ENCODE results near the gene POU6F1.
A peak's percentile ranks its signal among the peaks of the same experiment; 100 is the strongest.

The POU6F1 gene

DNA sequence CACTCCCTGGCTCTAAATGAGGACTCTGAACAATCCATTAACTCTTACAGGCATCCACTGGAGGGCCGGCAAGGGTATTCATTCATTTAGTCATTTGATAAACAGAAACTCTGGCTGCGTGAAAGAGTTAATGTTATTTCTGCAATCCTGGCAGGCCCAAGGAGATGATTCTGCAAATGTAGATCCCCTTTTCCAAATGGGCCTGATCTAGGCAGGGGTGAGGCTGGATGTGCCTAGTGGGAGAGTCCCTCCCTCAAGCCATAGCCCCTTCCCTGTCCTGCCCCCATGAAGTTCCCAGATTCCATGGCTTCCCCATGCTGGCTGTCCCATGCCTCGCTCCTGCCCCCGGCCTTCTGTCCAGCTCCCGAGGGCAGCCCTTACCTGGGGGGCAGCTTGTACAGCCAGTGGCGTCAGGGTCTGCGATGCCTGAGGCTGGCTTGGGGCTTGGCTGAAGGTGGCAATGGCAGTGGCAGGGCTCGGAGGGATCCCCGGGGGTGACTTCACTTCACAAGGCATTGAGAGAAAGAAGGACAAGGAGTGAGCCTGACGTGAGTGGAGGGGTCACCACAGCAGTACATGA is 18.4 kb downstream of the POU6F1 start:
- no peak for DNase-seq (ENCODE audit: low read depth)
- no peak overlapping the region for H3K4me3 ChIP-seq (ENCODE audit: low read depth, low read length)

DNA sequence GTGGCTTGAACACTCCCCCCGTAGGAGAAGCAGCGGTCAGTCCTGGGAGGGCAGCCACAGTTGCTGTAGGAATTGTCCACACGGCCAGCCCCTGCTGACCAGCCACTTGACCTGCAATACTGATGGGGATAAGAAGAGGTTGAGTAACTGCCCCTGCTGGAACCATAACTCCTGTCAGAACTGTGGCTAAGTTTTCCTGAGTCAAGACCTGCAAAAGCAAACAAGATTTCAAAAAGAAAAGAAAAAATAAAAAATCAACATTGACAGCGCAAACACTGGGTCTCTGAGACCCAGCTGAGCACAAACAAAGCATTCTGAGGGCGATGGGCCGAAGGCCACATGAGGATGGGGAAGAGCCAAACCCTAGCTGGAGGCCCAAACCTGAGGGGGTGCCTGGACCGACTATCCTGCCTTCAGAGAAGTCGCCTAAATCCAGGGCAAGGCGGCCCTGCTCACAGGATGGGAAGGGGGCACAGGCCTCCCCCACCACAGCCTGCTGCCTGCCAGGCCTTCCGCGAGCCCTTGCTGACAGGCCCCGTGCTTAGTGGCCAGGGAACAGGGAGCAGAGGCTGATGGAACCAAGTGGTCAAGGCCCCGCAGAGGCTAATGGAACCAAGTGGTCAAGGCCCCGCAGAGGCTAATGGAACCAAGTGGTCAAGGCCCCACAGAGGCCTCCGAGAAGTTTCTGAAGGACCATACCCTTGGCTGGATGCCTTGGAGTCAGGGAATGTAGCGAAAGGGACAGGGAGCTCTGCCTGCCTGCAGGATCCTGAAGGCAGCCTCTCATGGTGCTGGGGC is 19.1 kb downstream of the POU6F1 start:
- no peak overlapping the region for H3K4me3 ChIP-seq (ENCODE audit: low read depth, low read length)
- no peak for DNase-seq (ENCODE audit: low read depth)

DNA sequence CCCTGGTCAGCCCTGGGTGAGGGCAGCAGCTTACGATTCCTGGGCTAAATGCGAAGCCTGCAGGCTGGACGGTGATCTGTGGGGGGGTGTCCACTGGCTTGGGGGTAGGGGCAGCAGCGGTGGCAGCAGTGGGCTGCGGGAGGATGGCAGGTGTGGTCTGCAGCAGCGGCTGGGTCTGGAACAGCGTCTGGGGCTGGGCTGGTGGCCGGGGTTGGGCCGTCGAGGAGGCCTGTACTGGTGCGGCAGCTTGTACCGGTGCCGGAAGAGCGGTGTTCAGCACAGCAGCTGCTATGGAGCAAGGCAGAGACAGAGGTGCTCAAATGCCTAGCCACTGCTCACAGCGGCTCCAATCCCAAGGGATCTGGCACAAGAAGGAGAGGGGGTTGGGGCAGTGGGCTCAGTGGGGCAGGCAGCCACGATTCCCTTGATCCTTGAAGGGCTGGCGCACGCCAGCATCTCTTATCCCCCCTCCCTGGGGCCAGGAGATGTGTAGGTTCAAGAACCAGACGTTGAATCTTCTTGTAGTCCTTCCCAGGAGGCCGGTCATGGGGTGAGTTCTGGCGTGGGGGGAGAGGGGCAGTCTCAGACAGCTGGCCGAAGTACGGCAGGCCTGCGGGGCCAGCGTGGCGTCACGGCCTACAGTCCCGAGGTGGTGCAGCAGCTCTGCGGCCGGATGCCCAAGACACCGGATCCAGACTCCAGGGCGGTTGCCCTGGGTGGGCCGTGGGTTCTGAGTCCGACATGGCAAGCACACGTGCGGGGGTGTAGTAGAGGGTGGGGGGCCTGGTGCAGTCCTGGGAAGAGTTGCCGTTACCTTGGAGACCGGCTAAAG is 19.9 kb downstream of the POU6F1 start:
- no peak overlapping the region for H3K4me3 ChIP-seq (ENCODE audit: low read depth, low read length)
- DNase-seq (ENCODE audit: low read depth), result no peak

DNA sequence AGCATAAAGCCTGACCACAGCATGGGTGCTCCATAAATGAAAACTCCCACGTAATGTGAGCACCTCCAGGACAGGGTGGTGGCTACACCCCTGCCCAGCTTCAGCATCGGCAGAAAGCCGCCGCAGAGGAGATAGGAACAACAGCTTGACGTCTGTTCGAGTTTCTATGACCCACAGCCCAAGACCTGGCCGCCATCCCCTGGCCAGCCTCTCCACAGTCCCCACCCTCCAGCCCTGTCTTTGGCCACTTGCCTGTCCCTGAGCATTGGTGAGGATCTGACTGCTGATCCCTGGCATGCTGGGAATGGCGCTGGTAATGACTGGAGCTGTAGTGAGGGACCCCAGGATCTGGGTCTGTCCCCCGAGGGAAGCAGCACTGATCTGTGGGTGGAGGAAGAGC is 21.3 kb downstream of the POU6F1 start:
- DNase-seq (ENCODE audit: low read depth), result no peak
- H3K4me3 ChIP-seq (ENCODE audit: low read depth, low read length), result no peak overlapping the region

DNA sequence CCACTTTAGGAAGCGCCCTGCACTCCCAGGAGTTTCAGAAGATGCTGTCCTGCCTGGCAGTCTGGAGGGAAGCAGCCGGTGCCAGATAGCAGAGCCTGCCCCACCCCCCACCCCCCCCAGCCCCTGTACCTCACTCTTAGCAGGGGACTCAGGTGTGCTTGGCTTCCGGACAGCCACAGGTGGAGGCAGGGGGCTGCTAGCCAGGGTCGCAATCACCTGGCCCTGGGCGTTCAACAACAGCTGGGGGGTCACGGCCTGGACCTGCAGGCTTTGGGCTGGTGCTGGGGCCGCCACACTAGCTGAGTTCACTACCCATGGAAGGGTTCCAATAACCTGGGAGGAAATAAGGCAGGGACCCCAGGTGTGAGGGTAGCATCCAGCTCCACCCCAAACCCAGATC is 22.0 kb downstream of the POU6F1 start:
- no peak for DNase-seq (ENCODE audit: low read depth)
- no peak overlapping the region for H3K4me3 ChIP-seq (ENCODE audit: low read depth, low read length)

DNA sequence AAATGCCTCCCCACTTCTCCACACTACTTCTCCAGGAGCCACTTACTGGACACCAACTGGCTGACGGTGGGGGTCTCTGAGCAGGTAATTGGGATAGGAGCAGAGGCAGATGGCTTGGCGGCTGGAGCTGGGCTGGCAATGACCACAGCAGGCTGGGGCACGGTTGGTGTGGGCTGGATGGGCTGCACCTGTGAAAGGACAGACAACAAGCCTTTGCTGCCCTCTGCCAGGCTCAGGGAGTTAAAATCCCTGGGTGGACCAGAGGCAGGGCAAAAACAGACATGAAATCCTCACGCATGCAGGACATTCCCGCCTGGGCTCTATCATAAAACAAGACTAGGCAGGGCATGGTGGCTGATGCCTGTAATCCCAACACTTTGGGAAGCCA is 25.6 kb downstream of the POU6F1 start:
- no peak for DNase-seq (ENCODE audit: low read depth)

DNA sequence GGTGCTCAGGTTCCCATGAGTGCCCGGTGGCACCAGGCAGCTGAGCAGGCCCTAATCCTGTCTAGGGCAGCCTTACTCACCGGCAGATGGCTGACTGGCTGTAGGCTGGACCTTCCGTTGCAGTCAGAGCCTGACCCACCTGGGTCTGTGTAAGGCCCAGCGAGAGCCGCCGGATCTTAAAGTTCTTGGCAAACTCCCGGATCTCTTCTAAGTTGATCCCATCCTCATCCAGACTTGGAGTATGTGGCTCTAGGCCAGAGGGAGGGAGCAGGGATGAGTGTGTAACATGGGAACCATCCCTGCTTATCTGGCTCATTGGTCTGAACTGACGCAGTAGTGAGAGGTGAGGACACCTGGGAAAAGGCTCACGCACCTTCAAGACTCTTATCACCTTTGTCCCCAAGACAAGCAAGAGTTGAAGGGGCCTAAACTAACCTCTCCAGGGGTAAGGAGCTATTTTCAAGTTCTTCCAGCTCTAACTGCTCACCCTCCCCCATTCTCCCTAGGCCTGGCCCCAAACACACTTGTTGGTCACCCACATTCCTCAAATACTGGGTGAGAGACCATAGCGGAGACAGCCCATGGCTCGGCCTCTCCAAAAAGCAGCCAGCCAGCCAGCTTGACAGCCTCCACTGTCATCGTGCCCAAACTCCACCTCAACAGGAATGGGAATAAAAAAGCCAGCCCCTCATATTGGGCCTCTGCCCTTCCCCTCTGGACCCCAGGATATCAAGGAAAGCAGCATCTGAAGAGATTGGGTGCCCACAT is 26.2 kb downstream of the POU6F1 start:
- no peak overlapping the region for H3K4me3 ChIP-seq (ENCODE audit: low read depth, low read length)
- DNase-seq (ENCODE audit: low read depth), result no peak

More for the DNA sequence above, 25.6 kb downstream of the POU6F1 start:
- no peak overlapping the region for H3K4me3 ChIP-seq (ENCODE audit: low read depth, low read length)

DNA sequence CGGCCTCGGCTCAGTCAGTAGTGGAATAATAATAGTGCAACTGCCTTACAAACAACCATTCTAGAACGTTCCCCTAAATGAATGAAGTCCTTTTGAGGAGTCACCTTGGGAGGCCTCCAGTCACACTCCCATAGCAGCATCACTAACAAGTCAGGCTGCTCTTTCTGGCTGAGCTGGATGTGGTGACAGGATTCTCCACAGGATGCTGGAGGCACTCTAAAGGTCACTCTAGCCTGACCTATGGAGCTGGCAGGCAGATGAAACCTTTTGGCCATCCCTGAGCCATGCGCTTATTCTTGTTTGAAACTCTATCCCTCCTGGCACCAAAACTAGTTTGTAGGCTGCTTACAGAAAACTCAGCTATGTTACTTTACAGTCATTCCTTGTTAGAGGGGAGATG is 27.0 kb downstream of the POU6F1 start:
- no peak for DNase-seq (ENCODE audit: low read depth)
- no peak overlapping the region for H3K4me3 ChIP-seq (ENCODE audit: low read depth, low read length)

DNA sequence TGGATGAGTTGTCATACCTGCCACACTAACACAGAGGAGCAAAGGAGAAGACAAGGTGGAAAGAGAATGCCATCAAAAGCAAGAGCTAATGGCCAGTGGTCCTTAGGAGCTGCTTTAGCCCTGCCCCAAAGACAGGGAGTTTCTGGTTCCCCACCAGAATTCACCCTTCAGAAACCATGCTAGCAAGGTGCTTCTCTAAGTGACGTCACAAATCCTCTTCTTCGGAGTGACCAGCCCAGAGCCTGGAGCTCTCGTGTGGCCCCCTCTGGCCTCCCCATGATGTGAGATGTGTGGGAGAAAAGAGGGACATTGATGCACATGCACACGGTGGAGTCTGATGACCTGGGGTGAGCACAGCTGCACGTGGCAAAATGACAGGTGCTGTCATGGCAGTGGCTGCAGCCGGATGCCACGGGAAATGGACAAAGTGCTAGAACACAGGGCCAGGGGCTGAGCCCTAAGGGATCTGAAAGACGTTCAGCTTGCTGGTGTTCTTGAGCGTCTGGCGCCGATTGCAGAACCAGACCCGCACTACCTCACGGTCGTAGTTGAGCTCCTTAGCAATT is 28.0 kb downstream of the POU6F1 start:
- DNase-seq (ENCODE audit: low read depth), result no peak
- H3K4me3 ChIP-seq (ENCODE audit: low read depth, low read length), result no peak overlapping the region

DNA sequence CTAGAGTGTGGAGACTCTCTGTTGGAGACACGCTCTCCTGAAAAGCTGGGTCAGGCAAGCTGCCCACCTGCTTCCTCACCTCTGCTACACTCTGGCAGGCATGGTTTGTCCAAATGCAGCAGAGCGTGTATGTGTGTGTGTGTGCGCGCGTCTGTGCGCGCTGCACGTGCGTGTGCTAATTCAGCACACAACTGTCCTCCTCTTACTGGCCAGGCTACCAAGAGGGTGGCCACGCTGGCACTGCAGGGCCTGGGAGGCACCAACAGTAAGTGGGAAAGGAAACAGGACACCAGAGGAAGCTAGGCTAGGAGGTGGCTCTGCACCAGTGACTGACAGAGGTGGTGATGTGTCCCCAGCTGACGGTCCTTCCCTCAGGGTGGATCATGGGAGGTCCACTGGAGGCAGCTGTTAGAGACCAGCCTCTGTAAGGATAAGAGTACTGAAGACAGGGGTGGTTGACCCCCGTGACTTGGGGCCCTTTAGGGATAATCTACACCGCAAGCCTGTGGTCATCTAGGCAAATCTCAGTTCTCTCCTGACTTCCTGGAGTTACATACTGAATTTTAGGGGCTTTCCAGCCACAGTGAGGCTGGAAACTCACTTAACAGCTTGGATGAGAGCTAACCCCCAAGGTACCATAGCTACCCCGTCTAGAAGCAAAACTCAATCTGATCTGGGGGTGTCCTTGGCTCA is 29.4 kb downstream of the POU6F1 start:
- no peak for DNase-seq (ENCODE audit: low read depth)
- H3K4me3 ChIP-seq (ENCODE audit: low read depth, low read length), result no peak overlapping the region

DNA sequence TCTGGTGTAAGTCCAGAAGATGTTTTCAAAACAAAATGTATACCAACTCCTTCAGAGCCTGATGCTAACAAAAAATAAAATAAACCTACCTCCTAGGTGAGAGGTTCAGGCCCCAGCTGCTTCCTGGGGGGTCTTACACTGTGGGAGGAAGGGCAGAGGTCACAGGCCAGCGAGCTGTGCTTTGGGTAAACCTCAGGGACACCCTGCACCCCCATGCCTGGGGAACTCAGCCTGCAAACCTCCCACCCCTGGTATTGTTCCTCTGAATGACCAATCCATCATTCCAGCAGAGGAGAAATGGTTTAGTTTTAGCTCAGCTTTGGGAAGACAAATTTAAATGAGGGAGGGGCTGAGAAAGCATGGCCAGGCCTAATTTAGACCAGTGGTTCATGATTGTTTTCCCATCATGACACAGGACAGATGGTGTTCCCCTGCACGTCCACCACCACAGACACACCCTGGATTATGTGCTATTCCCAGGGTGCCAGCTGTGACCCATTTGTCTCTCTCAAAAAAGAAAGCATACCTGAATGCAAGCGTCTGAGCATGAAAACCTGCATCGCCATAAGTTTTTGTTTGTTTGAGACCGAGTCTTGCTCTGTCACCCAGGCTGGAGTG is 30.4 kb downstream of the POU6F1 start:
- DNase-seq (ENCODE audit: low read depth), result no peak

DNA sequence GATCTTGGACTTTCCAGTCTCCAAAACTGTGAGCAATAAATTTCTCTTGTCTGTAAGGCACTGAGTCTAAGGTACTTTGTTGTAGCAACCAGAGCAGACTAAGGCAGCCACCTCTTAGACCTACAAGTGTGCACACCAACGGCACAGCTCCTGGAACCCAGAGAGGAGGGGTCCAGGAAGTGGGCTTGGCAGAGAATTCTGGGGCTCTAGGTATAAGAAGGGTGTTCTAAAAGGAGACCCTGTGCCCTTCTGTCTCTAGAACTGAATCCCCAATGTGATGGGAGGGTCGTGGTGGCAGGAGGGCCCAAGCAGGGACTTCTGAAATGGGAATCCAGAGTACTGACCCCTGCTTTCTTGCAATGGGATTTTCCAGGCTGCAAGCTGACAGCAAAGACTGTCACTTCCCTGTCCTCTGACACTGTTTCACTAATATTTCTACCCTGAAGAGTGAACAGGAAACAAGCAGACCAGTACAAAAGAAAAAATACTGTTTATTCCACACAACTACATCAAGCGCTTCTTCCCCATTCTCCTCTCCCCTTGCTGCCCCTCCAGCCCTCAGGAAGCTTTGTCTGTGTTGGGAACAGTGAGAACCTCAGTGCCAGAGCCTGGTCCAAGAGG is 31.3 kb downstream of the POU6F1 start:
- no peak for DNase-seq (ENCODE audit: low read depth)
- no peak overlapping the region for H3K4me3 ChIP-seq (ENCODE audit: low read depth, low read length)

More for the DNA sequence above, 30.4 kb downstream of the POU6F1 start:
- no peak overlapping the region for H3K4me3 ChIP-seq (ENCODE audit: low read depth, low read length)

DNA sequence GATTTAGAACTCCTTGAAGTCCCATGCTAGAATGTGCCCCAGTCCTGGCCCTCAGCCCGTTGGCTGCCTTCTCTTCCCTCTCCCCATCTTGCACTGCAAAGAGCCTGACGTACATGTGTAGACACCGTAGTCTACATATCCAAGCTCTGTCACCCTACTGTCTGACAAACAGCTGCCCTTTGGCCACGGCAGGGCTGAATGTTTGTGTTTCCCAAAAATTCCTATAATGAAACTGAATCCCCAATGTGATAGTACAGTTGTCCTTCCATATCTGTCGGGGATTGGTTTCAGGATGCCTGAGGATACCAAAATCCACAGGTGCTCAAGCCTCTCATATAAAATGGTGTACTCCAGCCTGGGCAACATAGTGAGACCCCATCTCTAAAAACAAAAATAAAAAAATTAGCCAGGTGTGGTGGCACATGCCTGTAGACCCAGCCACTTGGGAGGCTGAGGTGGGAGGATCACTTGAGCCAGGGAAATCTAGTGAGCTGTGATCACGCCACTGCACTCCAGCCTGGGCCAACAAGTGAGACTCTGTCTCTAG is 32.6 kb downstream of the POU6F1 start:
- no peak overlapping the region for H3K4me3 ChIP-seq (ENCODE audit: low read depth, low read length)
- no peak for DNase-seq (ENCODE audit: low read depth)

DNA sequence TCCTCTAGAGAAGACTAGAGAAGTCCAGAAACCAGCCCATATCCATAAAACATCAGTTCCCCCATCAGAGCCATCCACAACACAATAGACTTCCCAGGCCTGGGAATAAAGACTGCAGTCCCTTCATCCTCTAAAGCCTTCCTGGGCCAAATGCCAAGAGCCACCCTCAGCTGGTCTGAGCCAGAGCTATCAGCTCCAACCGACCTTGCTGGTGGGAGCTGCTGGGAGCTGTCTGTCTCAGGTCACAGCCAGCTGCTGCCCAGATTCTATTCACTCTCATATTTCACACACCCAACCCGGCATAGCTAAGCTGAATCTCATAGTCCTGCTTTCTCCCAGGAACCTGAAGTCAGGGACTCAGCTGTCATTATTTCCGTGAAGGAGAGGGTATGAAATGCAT is 34.0 kb downstream of the POU6F1 start:
- peak; percentile 67 for DNase-seq (ENCODE audit: low read depth)

DNA sequence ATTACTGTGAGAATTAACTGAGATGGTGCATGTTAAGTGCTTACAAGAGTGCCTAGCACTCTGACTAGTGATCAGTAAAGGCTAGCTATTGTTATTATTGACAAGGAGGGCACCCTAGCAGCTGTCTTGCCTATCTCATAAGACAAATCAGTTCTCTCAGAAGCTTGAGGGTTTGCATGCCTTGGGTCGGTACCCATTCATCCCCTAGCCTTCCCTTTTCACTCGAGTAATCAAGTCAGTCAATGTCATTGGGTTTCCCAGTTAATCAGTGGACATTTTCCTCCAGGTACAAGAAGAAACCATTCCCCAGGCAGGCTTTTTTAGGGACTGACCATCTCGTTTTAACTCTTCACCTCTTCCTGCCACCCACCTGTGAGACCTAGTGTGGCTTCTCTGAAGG is 34.5 kb downstream of the POU6F1 start:
- H3K4me3 ChIP-seq (ENCODE audit: low read depth, low read length), result no peak overlapping the region
- DNase-seq (ENCODE audit: low read depth), result no peak

More for the DNA sequence above, 34.0 kb downstream of the POU6F1 start:
- H3K4me3 ChIP-seq (ENCODE audit: low read depth, low read length), result no peak overlapping the region

DNA sequence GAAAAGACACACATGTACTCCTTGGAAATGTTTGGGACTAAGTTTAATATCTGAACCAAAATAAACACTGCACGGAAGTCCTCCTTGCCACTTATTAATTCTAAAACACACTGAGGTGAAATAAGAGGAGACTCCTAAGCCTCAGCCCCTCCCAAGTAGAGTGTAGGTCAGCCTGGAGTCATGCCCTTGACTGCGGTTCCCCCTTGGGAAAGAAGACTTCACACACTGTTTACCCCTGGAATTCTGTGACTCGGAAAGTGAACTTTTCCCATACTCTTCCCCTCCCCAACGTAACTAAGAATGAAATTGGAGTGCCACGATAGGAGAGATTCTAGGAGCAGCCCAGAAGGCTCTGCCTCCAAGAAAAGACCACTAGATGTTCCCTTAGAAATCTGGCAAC is 36.3 kb downstream of the POU6F1 start:
- H3K4me3 ChIP-seq (ENCODE audit: low read depth, low read length), result no peak overlapping the region
- DNase-seq (ENCODE audit: low read depth), result no peak

DNA sequence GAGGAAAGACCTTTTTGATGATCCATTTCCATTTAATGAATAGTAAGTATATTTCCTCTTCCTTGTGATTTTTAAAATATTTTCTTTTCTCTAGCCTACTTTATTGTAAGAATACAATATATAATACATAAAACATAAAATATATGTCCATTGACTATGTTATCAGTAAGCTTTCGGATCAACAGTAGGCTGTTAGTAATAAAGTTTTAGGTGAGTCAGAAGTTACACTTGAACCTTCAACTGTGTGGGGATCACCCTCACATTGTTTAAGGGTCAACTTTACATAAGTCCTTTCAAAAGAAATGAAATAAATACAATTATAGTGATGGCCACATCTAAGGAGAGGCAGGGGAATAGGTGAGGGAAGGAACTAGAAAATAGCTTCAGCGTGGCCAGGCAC is 40.0 kb downstream of the POU6F1 start:
- H3K4me3 ChIP-seq (ENCODE audit: low read depth, low read length), result no peak overlapping the region
- no peak for DNase-seq (ENCODE audit: low read depth)

DNA sequence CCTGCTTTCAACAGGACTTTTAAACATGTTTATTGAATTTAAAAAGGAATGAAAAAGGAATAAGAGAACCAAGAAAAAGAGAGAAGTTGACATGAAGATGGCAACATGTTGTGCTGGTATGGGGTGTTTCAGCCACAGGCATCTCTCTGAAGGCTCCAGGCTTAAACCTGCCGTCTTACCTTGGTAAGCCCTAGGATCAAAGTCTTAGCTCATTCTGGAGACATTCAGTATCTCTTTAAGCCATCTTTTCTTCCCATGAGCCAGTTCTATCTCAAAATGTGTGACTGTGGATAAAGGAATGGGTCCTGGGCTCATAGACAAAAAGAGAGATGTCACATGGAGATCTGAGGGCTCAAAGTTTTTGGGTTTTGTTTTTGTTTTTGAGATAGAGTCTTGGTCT is 43.4 kb downstream of the POU6F1 start:
- no peak for DNase-seq (ENCODE audit: low read depth)

More for the DNA sequence above, 43.4 kb downstream of the POU6F1 start:
- H3K4me3 ChIP-seq (ENCODE audit: low read depth, low read length), result no peak overlapping the region

All from skeletal muscle cell (primary cell).